ENCODE results near the gene PPP2R2C.

PPP2R2C gene

GRCh38 chr4:6371812-6372211 is 100.6 kb downstream of the PPP2R2C start:
- DNase-seq (ENCODE audit: extremely low read depth, low read depth) = no peak
- no peak for TF ChIP-seq CTCF (IDR thresholded peaks at IDR 0.05; ENCODE audit: low read depth, low read length)

- no peak for DNase-seq (ENCODE audit: extremely low read depth, low read depth)
- TF ChIP-seq CTCF (IDR thresholded peaks at IDR 0.05; ENCODE audit: low read depth, low read length) = no peak
Measured at GRCh38 chr4:6371271-6371670, 101.1 kb downstream of the PPP2R2C start.

GRCh38 chr4:6369924-6370645 is 102.3 kb downstream of the PPP2R2C start:
- no peak for TF ChIP-seq CTCF (IDR thresholded peaks at IDR 0.05; ENCODE audit: low read depth, low read length)
- DNase-seq (ENCODE audit: extremely low read depth, low read depth) = no peak

- DNase-seq (ENCODE audit: extremely low read depth, low read depth) = no peak
- TF ChIP-seq CTCF (IDR thresholded peaks at IDR 0.05; ENCODE audit: low read depth, low read length) = no peak
Measured at GRCh38 chr4:6369511-6369910, 102.9 kb downstream of the PPP2R2C start.

- no peak for DNase-seq (ENCODE audit: extremely low read depth, low read depth)
- TF ChIP-seq CTCF (IDR thresholded peaks at IDR 0.05; ENCODE audit: low read depth, low read length) = no peak
Measured at GRCh38 chr4:6369035-6369434, 103.4 kb downstream of the PPP2R2C start.

GRCh38 chr4:6368601-6369000 is 103.8 kb downstream of the PPP2R2C start:
- DNase-seq (ENCODE audit: extremely low read depth, low read depth) = no peak
- no peak for TF ChIP-seq CTCF (IDR thresholded peaks at IDR 0.05; ENCODE audit: low read depth, low read length)

GRCh38 chr4:6368096-6368495 is 104.3 kb downstream of the PPP2R2C start:
- DNase-seq (ENCODE audit: extremely low read depth, low read depth) = no peak
- no peak for TF ChIP-seq CTCF (IDR thresholded peaks at IDR 0.05; ENCODE audit: low read depth, low read length)

Measured in AG09319 (cell line).